Measurements from ENCODE around the gene DGKE.

The DGKE gene

DNA sequence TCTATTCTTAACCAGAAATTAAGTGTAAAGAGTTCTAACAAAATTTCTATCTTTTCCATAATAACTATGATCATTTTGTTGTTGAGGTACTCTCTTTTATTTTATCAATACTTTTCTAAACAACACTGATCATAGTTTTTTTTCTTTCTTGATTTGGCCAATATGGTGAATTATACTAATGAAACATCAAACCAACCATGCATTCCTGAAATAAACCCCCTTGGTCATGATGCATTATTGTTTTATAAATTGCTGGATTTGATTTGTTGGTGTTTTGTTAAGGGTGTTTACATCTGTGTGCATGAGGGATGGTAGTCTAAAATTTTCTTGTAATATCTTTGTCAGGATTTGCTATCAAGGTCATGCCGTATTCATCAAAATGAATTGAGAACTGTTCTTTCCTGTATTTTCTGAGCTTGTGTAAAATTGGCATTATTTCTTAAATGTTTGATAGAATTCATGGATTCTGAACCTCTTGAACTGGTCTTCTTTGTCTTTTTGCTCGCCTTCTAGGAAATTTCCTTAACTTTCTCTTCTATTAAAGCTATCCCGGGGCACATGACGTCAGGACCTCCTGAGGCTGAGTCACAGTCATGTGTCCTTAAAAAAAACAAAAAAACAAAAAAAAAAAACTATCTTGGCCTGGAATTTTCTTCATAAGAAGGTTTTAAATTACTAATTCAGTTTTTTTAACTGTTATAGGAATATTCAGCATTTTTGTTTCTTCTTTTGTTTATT is 83.8 kb downstream of the DGKE start:
- no peak for DNase-seq (ENCODE audit: low spot score)

DNA sequence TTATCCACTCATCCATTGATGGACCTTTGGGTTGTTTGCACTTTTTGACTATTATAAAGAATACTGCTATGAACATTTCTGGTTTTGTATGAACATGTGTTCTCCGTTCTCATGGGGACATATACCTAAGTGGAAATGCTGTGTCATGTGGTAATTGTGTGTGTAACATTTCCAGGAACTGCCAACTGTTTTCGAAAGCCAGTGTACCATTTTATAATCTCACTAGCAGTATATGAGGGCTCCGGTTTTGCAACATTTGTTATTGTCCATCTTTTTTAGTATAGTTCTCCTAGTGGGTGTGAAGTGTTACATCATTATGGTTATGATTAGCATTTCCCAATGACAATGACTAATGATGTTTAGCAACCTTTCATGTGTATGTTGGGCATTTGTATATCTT is 85.0 kb downstream of the DGKE start:
- no peak for DNase-seq (ENCODE audit: low spot score)
